Progenitor cell of endocrine pancreas (in vitro differentiated cells): ENCODE measurements around the gene PSMB7. TPM values are rescaled to one million over a fixed set of nuclear protein-coding genes. Genes with fewer than 3 reads are reported as not detected.

Experiments used
- DNase-seq: peaks from one replicate; pipeline ENCODE4 v3.0.0; 2021; ENCODE audit warnings: low spot score; ENCODE audit not compliant: unreplicated experiment
- H3K27ac Mint-ChIP-seq: 2 replicates; pipeline ENCODE4 v1.8.0; 2021; ENCODE audit warnings: mild to moderate bottlenecking, moderate library complexity, mixed read lengths
- H3K27me3 Mint-ChIP-seq: 2 replicates; pipeline ENCODE4 v1.8.0; 2021; ENCODE audit warnings: mixed read lengths
- H3K36me3 Mint-ChIP-seq: 2 replicates; pipeline ENCODE4 v1.8.0; 2022; ENCODE audit warnings: mixed read lengths; ENCODE audit not compliant: insufficient read depth
- H3K4me1 Mint-ChIP-seq: 2 replicates; pipeline ENCODE4 v1.8.0; 2021; ENCODE audit warnings: low read depth, mixed read lengths
- H3K4me3 Mint-ChIP-seq: 2 replicates; pipeline ENCODE4 v1.8.0; 2021; ENCODE audit warnings: low read depth, mild to moderate bottlenecking, moderate library complexity, mixed read lengths
- H3K9me3 Mint-ChIP-seq: 2 replicates; pipeline ENCODE4 v1.8.0; 2021; ENCODE audit warnings: low read depth, mixed read lengths
- CTCF ChIP-seq: fragments of 200-600 bp; sonication (generic); IDR thresholded peaks from one replicate; pipeline ENCODE4 v1.5.0; 2021; ENCODE audit warnings: antibody characterized with exemption, mild to moderate bottlenecking; ENCODE audit not compliant: unreplicated experiment
- total RNA-seq: library from RNA; stranded (reverse); gene quantifications from 2 replicates; pipeline ENCODE4 v1.2.1, GENCODE V29; 2021

The PSMB7 gene
- total RNA-seq, 1 donor from 2014 or later = 144 TPM

- Mint-ChIP-seq H3K27me3 (no peaks in the 10 kb centered on the region), H3K4me1 (no peaks in the 10 kb centered on the region), H3K9me3 (no peaks in the 10 kb centered on the region), H3K4me3 (no peak overlapping the region), H3K27ac (no peak overlapping the region), H3K36me3 (no peaks in the 10 kb centered on the region)
- TF ChIP-seq CTCF = no peak
- no peak for DNase-seq
Measured at GRCh38 chr9:124345063-124345462, 70.2 kb downstream of the PSMB7 start.

- Mint-ChIP-seq H3K27ac (peak overlapping the region; percentile 81), H3K4me3 (no peak overlapping the region)
- DNase-seq = no peak
Measured at GRCh38 chr9:124344291-124345050, 70.8 kb downstream of the PSMB7 start.

DNA sequence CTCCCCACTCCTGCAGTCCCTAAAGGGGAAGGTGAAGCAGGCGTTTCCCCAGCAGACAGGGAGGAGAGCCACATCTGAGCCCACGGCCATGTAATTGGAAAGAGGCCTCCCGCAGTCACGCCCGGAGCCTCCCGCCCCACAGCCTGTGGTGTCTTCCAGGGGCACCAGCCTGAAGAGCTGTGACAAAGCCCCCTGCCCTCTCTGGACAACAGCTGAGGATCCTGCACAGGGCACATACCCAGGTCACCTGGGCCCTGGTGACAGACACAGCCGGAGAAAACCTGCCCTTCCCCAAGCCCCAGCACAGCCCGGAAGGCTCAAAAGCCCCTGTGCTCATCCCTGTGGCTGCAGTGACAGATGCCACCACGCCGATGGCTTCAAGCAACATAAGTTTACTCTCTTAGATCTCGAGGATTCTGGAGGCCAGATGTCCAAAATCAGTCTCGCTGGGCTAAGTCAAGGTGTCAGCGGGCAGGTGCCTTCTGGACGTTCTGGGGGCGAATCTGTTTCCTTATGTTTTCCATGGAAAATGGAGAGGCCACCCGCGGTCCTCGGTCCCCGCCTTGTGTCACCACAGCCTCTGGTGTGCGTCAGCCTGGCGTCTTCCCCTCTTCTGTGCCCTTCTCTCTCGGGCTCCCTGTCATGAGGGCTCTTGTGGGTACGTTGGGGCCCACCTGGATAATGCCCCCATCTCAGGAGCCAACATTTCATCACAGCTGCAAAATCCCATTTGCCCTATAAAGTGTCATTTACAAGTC is 71.5 kb downstream of the PSMB7 start:
- peak overlapping the region; percentile 81 for H3K27ac Mint-ChIP-seq
- H3K4me3 Mint-ChIP-seq = no peak overlapping the region
- H3K36me3 Mint-ChIP-seq = no peaks in the 10 kb centered on the region
- DNase-seq = no peak
- no peaks in the 10 kb centered on the region for H3K4me1 Mint-ChIP-seq
- H3K27me3 Mint-ChIP-seq = no peaks in the 10 kb centered on the region
- TF ChIP-seq CTCF = no peak
- no peaks in the 10 kb centered on the region for H3K9me3 Mint-ChIP-seq

More at GRCh38 chr9:124344291-124345050, 70.8 kb downstream of the PSMB7 start:
- H3K4me1 Mint-ChIP-seq = no peaks in the 10 kb centered on the region
- H3K27me3 Mint-ChIP-seq = no peaks in the 10 kb centered on the region
- no peak for TF ChIP-seq CTCF
- H3K9me3 Mint-ChIP-seq = no peaks in the 10 kb centered on the region
- no peaks in the 10 kb centered on the region for H3K36me3 Mint-ChIP-seq

DNA sequence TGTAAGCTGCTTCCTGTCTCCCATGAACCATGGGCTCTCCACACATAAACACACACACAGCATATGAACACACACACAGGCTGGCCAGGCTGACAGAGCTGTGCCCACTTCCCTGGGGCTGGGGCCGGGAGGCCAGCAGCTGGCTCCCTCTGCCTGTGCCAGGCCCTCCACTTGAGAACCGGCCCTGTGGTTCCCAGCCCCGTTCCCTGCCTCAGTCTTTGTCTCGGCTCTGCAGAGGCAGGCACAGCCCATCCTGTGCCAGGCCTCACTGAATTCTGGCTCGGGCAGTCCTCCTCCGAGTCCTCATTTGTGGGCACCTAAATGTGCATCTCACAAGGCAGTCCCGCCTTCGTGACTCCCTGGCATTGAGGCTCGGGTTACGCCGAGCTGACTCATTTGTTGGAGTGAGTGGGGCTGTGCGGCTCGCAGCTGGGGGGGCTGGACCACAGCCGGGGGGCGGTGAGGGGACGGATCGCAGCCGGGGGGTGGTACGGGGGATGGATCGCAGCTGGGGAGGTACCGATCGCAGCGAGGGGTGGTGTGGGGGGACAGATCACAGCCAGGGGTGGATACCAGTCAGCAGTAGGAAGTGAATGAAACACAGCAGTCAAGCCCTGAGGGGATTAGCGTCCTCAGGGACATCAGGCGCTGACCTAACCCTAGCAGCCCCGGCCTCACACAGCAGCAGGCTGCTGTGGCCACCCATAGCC is 72.3 kb downstream of the PSMB7 start:
- Mint-ChIP-seq H3K4me1 (no peaks in the 10 kb centered on the region), H3K27ac (peak overlapping the region; percentile 67), H3K27me3 (no peaks in the 10 kb centered on the region), H3K4me3 (no peak overlapping the region), H3K9me3 (peaks cover 4% of the 10 kb centered on the region), H3K36me3 (peaks cover 6% of the 10 kb centered on the region)
- no peak for TF ChIP-seq CTCF
- no peak for DNase-seq

GRCh38 chr9:124342402-124342775 is 72.9 kb downstream of the PSMB7 start:
- Mint-ChIP-seq H3K4me3 (no peak overlapping the region), H3K27ac (no peak overlapping the region), H3K4me1 (no peaks in the 10 kb centered on the region), H3K27me3 (no peaks in the 10 kb centered on the region), H3K9me3 (peaks cover 4% of the 10 kb centered on the region), H3K36me3 (peaks cover 10% of the 10 kb centered on the region)
- no peak for TF ChIP-seq CTCF
- no peak for DNase-seq
